HG03354 (cell line): ENCODE measurements around the gene LY6G5B.
A peak's percentile ranks its signal among the peaks of the same experiment; 100 is the strongest.

Experiments
- ATAC-seq: cut with Tn5 transposase; IDR thresholded peaks from one replicate; pipeline ENCODE4 v1.9.1; 2021; ENCODE audit warnings: mild to moderate bottlenecking; ENCODE audit not compliant: unreplicated experiment, poor library complexity, severe bottlenecking

LY6G5B gene

GRCh38 chr6:31687860-31688693 lies 18.3 kb downstream of the LY6G5B start:
- ATAC-seq = no peak

- ATAC-seq = no peak
Measured at GRCh38 chr6:31689249-31690110, 19.7 kb downstream of the LY6G5B start.

- ATAC-seq = no peak
Measured at GRCh38 chr6:31690231-31691077, 20.7 kb downstream of the LY6G5B start.

GRCh38 chr6:31691078-31691463 lies 21.3 kb downstream of the LY6G5B start:
- no peak for ATAC-seq

GRCh38 chr6:31691564-31692108 lies 21.9 kb downstream of the LY6G5B start:
- no peak for ATAC-seq

GRCh38 chr6:31692353-31692752 lies 22.6 kb downstream of the LY6G5B start:
- ATAC-seq = no peak

- ATAC-seq = no peak
Measured at GRCh38 chr6:31692886-31693285, 23.1 kb downstream of the LY6G5B start.

- ATAC-seq = no peak
Measured at GRCh38 chr6:31693535-31693934, 23.8 kb downstream of the LY6G5B start.

GRCh38 chr6:31697555-31697954 lies 27.8 kb downstream of the LY6G5B start:
- no peak for ATAC-seq

- no peak for ATAC-seq
Measured at GRCh38 chr6:31700740-31701401, 31.1 kb downstream of the LY6G5B start.

- no peak for ATAC-seq
Measured at GRCh38 chr6:31701666-31702404, 32.1 kb downstream of the LY6G5B start.

- no peak for ATAC-seq
Measured at GRCh38 chr6:31702405-31702818, 32.6 kb downstream of the LY6G5B start.

GRCh38 chr6:31702819-31703716 lies 33.3 kb downstream of the LY6G5B start, which contains the start of gene ABHD16A:
Gene ABHD16A, minus strand, starts transcription at chr6:31703324. Its CDS starts 43 bp downstream, at chr6:31703281.
- peak; percentile 87 for ATAC-seq

GRCh38 chr6:31705931-31706330 lies 36.2 kb downstream of the LY6G5B start:
- ATAC-seq = no peak

GRCh38 chr6:31706599-31706998 lies 36.8 kb downstream of the LY6G5B start, which contains the start of gene LY6G6F:
Gene LY6G6F, plus strand, starts transcription at chr6:31706866. Its CDS starts 41 bp downstream, at chr6:31706907.
- ATAC-seq = no peak

GRCh38 chr6:31707701-31708100 lies 37.9 kb downstream of the LY6G5B start:
- no peak for ATAC-seq

GRCh38 chr6:31708224-31708623 lies 38.4 kb downstream of the LY6G5B start:
- no peak for ATAC-seq
